Liver (tissue), 9 donors: ENCODE results near the gene PRELID3B. TPM values are rescaled to one million over a fixed set of nuclear protein-coding genes. Genes with fewer than 3 reads are reported as not detected.

Experiments
- DNase-seq: peaks from one replicate; pipeline ENCODE4 v3.0.0-alpha.2; 2017; ENCODE audit warnings: low spot score
- H3K27ac ChIP-seq, 2 donors: one replicate each; pipeline ENCODE4 v1.7.0; 2013; ENCODE audit warnings: inconsistent platforms in 2 of 2, low read length in 2 of 2, control low read depth in 1 of 2, low read depth in 1 of 2, mild to moderate bottlenecking in 1 of 2
- H3K27me3 ChIP-seq, 4 donors: one replicate each; pipeline versions ENCODE4 v1.6.1 to v1.7.0; 2013; ENCODE audit warnings: low read length in 3 of 4, inconsistent platforms in 1 of 4, mild to moderate bottlenecking in 1 of 4, moderate library complexity in 1 of 4; ENCODE audit not compliant: control insufficient read depth in 4 of 4, insufficient read depth in 4 of 4
- H3K36me3 ChIP-seq, 4 donors: one replicate each; pipeline versions ENCODE4 v1.6.1 to v1.7.0; 2013; ENCODE audit warnings: low read length in 3 of 4, mild to moderate bottlenecking in 3 of 4, low read depth in 1 of 4, moderate library complexity in 1 of 4; ENCODE audit not compliant: control insufficient read depth in 4 of 4, insufficient read depth in 3 of 4
- H3K4me1 ChIP-seq, 4 donors: one replicate each; pipeline versions ENCODE4 v1.6.1 to v1.7.0; 2013; ENCODE audit warnings: low read length in 3 of 4, mild to moderate bottlenecking in 3 of 4, moderate library complexity in 1 of 4; ENCODE audit not compliant: control insufficient read depth in 4 of 4, insufficient read depth in 4 of 4
- H3K4me3 ChIP-seq, 3 donors: one replicate each; pipeline versions ENCODE4 v1.6.1 to v1.7.0; 2013; ENCODE audit warnings: low read length in 3 of 3, control low read depth in 1 of 3, low read depth in 1 of 3, mild to moderate bottlenecking in 1 of 3
- H3K9ac ChIP-seq, 2 donors: one replicate each; pipeline ENCODE4 v1.7.0; 2013; ENCODE audit warnings: low read length in 2 of 2, mild to moderate bottlenecking in 2 of 2, moderate library complexity in 2 of 2, control low read depth in 1 of 2, low read depth in 1 of 2
- H3K9me3 ChIP-seq, 4 donors: one replicate each; pipeline versions ENCODE4 v1.6.1 to v1.7.0; 2013; ENCODE audit warnings: low read length in 3 of 4; ENCODE audit not compliant: control insufficient read depth in 4 of 4
- CTCF ChIP-seq: fragments of 150-350 bp; IDR thresholded peaks from 2 replicates; pipeline ENCODE4 v1.5.1; 2017; ENCODE audit warnings: improper control_type of control experiment, low read depth, low read length; ENCODE audit not compliant: missing input control
- FOXA1 ChIP-seq: IDR thresholded peaks from 2 replicates; pipeline ENCODE4 v1.6.1; 2016; ENCODE audit warnings: antibody characterized with exemption
- FOXA2 ChIP-seq: IDR thresholded peaks from 2 replicates; pipeline ENCODE4 v1.6.1; 2016; ENCODE audit warnings: antibody characterized with exemption
- GABPA ChIP-seq, 2 donors: IDR thresholded peaks in 1 of 2; conservative IDR thresholded peaks in 1 of 2; 2 replicates each; pipeline ENCODE4 v1.6.1; 2016; ENCODE audit warnings: antibody characterized with exemption in 2 of 2, mild to moderate bottlenecking in 1 of 2, moderate library complexity in 1 of 2
- HNF4A ChIP-seq, 2 donors: conservative IDR thresholded peaks; 2 replicates each; pipeline ENCODE4 v1.6.1; 2016; ENCODE audit warnings: antibody characterized with exemption in 2 of 2, mild to moderate bottlenecking in 2 of 2
- HNF4G ChIP-seq: IDR thresholded peaks from 2 replicates; pipeline ENCODE4 v1.6.1; 2016; ENCODE audit warnings: antibody characterized with exemption
- MAX ChIP-seq: IDR thresholded peaks from 2 replicates; pipeline ENCODE4 v1.6.1; 2016; ENCODE audit warnings: antibody characterized with exemption
- NR2F2 ChIP-seq: IDR thresholded peaks from 2 replicates; pipeline ENCODE4 v1.6.1; 2016; ENCODE audit warnings: antibody characterized with exemption
- RAD21 ChIP-seq, 2 donors: IDR thresholded peaks; 2 replicates each; pipeline ENCODE4 v1.6.1; 2016; ENCODE audit warnings: antibody characterized with exemption in 2 of 2, mild to moderate bottlenecking in 2 of 2
- REST ChIP-seq: IDR thresholded peaks from 2 replicates; pipeline ENCODE4 v1.6.1; 2016; ENCODE audit warnings: antibody characterized with exemption, mild to moderate bottlenecking
- RXRA ChIP-seq, 2 donors: IDR thresholded peaks; 2 replicates each; pipeline ENCODE4 v1.6.1; 2017 to 2018; ENCODE audit warnings: antibody characterized with exemption in 2 of 2, mild to moderate bottlenecking in 1 of 2
- SP1 ChIP-seq: IDR thresholded peaks from 2 replicates; pipeline ENCODE4 v1.6.1; 2018; ENCODE audit warnings: antibody characterized with exemption, mild to moderate bottlenecking
- TAF1 ChIP-seq: conservative IDR thresholded peaks from 2 replicates; pipeline ENCODE4 v1.6.1; 2016; ENCODE audit warnings: antibody characterized with exemption, mild to moderate bottlenecking
- YY1 ChIP-seq: IDR thresholded peaks from 2 replicates; pipeline ENCODE4 v1.6.1; 2016; ENCODE audit warnings: antibody characterized with exemption, mild to moderate bottlenecking
- ZBTB33 ChIP-seq: IDR thresholded peaks from 2 replicates; pipeline ENCODE4 v1.6.1; 2016; ENCODE audit warnings: antibody characterized with exemption
- whole genome bisulfite sequencing: extraction: QIAGEN DNeasy Blood & Tissue Kit; methylation state at CpG from one replicate; pipeline ENCODE4 v1.1.7; 2013; 5-methylcytosine and 5-hydroxymethylcytosine counted together
- polyA plus RNA-seq, 2 donors: library from polyadenylated mRNA; stranded (reverse) in 1 of 2; unstranded in 1 of 2; fragments of 200-250 nt in 1 of 2; fragments of >200 nt in 1 of 2; fragmentation: Nextera tagmentation in 1 of 2; extraction: Ambion mirVana in 1 of 2; gene quantifications; one replicate each; pipeline versions ENCODE4 v1.2.1 to v1.2.3, GENCODE V29; 2013 to 2015
- total RNA-seq, 2 donors: library from RNA; depleted of rRNA; stranded (reverse); fragments of >200 nt; gene quantifications; one replicate each; pipeline ENCODE4 v1.2.3, GENCODE V29; 2014
- donor health status: healthy.
- donor health status: healthy.
- donor health status: healthy.
- donor health status: healthy.
- donor health status: healthy.

The PRELID3B gene
- total and polyA plus RNA-seq, 4 donors, result 18.2 to 38.1 (median 25.3) TPM

GRCh38 chr20:59069026-59069425 is 26.4 kb upstream of the PRELID3B start:
- Histone ChIP-seq H3K4me3 (no peak overlapping the region), H3K9ac (no peak overlapping the region), H3K27ac (no peak overlapping the region), H3K9me3 (no peaks in the 10 kb centered on the region), H3K27me3 (peaks cover 0 to 5% (median 1%) of the 10 kb centered on the region in 4 donors), H3K4me1 (no peaks in the 10 kb centered on the region), H3K36me3 (no peaks in the 10 kb centered on the region)
- TF ChIP-seq SP1 (no peak), MAX (no peak), HNF4A (conservative IDR thresholded peaks at IDR 0.05) (no peak), ZBTB33 (no peak), NR2F2 (no peak), FOXA2 (no peak), TAF1 (no peak), GABPA (IDR thresholded peaks at IDR 0.05 in 1 of 2, conservative IDR thresholded peaks at IDR 0.05 in 1 of 2) (no peak), HNF4G (no peak), REST (no peak), RXRA (IDR thresholded peaks at IDR 0.05) (no peak), CTCF (no peak), RAD21 (IDR thresholded peaks at IDR 0.05) (no peak), FOXA1 (no peak)
- DNase-seq, result no peak
- whole genome bisulfite sequencing, result 37% methylated on average over 2 of the region's 2 CpGs

- H3K9ac ChIP-seq, result no peak overlapping the region
- 84% methylated on average over 4 of the region's 4 CpGs for WGBS
- TF ChIP-seq HNF4A (conservative IDR thresholded peaks at IDR 0.05), result no peak
- no peak for TF ChIP-seq GABPA (IDR thresholded peaks at IDR 0.05 in 1 of 2, conservative IDR thresholded peaks at IDR 0.05 in 1 of 2)
- TF ChIP-seq ZBTB33, result no peak
- no peak for TF ChIP-seq RAD21 (IDR thresholded peaks at IDR 0.05)
- TF ChIP-seq NR2F2, result no peak
- no peak for TF ChIP-seq YY1
- TF ChIP-seq RXRA (IDR thresholded peaks at IDR 0.05), result no peak
- TF ChIP-seq SP1, result no peak
- TF ChIP-seq REST, result no peak
- no peak for TF ChIP-seq FOXA2
- TF ChIP-seq FOXA1, result no peak
- no peak for TF ChIP-seq CTCF
- TF ChIP-seq TAF1, result no peak
Observed at GRCh38 chr20:59068534-59068933, 25.9 kb upstream of the PRELID3B start.

More at GRCh38 chr20:59068534-59068933, 25.9 kb upstream of the PRELID3B start:
- no peaks in the 10 kb centered on the region for H3K4me1 ChIP-seq
- DNase-seq, result no peak
- H3K36me3 ChIP-seq, result no peaks in the 10 kb centered on the region
- H3K9me3 ChIP-seq, result no peaks in the 10 kb centered on the region
- H3K4me3 ChIP-seq, result no peak overlapping the region
- peaks cover 0 to 5% (median 1%) of the 10 kb centered on the region in 4 donors for H3K27me3 ChIP-seq
- no peak overlapping the region for H3K27ac ChIP-seq
